ENCODE results near the gene IREB2.

- TF ChIP-seq EZH2 (IDR thresholded peaks at IDR 0.05; ENCODE audit: insufficient read depth, poor library complexity, severe bottlenecking) (no peak), EZH2phosphoT487 (IDR thresholded peaks at IDR 0.05; ENCODE audit: insufficient read depth, low read depth) (no peak)
Measured at GRCh38 chr15:78509726-78510312, 71.8 kb downstream of the IREB2 start.
